Tibial artery (tissue), 4 donors: ENCODE measurements around the gene PLTP.
A peak's percentile ranks its signal among the peaks of the same experiment; 100 is the strongest.

ENCODE experiments used
- DNase-seq, 2 donors: peaks; one replicate each; pipeline ENCODE4 v3.0.0-alpha.2; 2019
- H3K27ac ChIP-seq, 2 donors: fragments of 200-600 bp; sonication (generic) in 1 of 2; 1 replicate in 1 of 2; 2 replicates in 1 of 2; pipeline ENCODE4 v1.5.1; 2018 to 2019; ENCODE audit warnings: mild to moderate bottlenecking in 1 of 2
- H3K27me3 ChIP-seq, 2 donors: fragments of 200-600 bp; sonication (generic) in 1 of 2; one replicate each; pipeline versions ENCODE4 v1.5.1 to v1.6.0; 2016 to 2019
- H3K36me3 ChIP-seq, 3 donors: fragments of 200-600 bp; sonication (generic) in 2 of 3; one replicate each; pipeline ENCODE4 v1.5.1; 2016 to 2019; ENCODE audit warnings: mild to moderate bottlenecking in 2 of 3
- H3K4me1 ChIP-seq, 4 donors: fragments of 200-600 bp; sonication (generic) in 2 of 4; 1 replicate in 3 of 4; 2 replicates in 1 of 4; pipeline ENCODE4 v1.5.1; 2016 to 2019
- H3K4me3 ChIP-seq, 2 donors: fragments of 200-600 bp; sonication (generic) in 1 of 2; 1 replicate in 1 of 2; 2 replicates in 1 of 2; pipeline ENCODE4 v1.5.1; 2018 to 2019; ENCODE audit warnings: mild to moderate bottlenecking in 2 of 2
- H3K9me3 ChIP-seq, 3 donors: fragments of 200-600 bp; sonication (generic) in 1 of 3; one replicate each; pipeline ENCODE4 v1.5.1; 2016 to 2019
- CTCF ChIP-seq, 2 experiments: fragments of 200-600 bp in 1 of 2; fragments of 450-650 bp in 1 of 2; IDR thresholded peaks; one replicate each; pipeline ENCODE4 v1.5.1; 2017 to 2019; ENCODE audit warnings: antibody characterized with exemption in 2 of 2, mild to moderate bottlenecking in 1 of 2, moderate library complexity in 1 of 2
- intact Hi-C: fragments of 100-400 bp; cut with DNase I; formaldehyde crosslinking; loops from one replicate; pipeline ENCODE4 v1.15.0; 2023; ENCODE audit warnings: low total_unique reads

The PLTP gene

GRCh38 chr20:45949542-45950329 is 37.8 kb upstream of the PLTP start:
- DNase-seq = no peak
- Histone ChIP-seq H3K9me3 (no peaks in the 10 kb centered on the region), H3K27me3 (no peaks in the 10 kb centered on the region), H3K4me1 (peaks cover 0 to 4% (median 0%) of the 10 kb centered on the region in 4 donors), H3K4me3 (no peak overlapping the region), H3K36me3 (peaks cover 71 to 96% (median 94%) of the 10 kb centered on the region in 3 donors), H3K27ac (peak overlapping the region in 1 of 2 donors; percentile 11)
- TF ChIP-seq CTCF (IDR thresholded peaks at IDR 0.05) = no peak
- intact Hi-C loops = no loop called here

GRCh38 chr20:45948742-45949541 is 37.0 kb upstream of the PLTP start:
- Histone ChIP-seq H3K9me3 (no peaks in the 10 kb centered on the region), H3K27ac (no peak overlapping the region), H3K4me1 (peaks cover 0 to 4% (median 0%) of the 10 kb centered on the region in 4 donors), H3K27me3 (no peaks in the 10 kb centered on the region), H3K4me3 (no peak overlapping the region), H3K36me3 (peaks cover 79 to 100% (median 100%) of the 10 kb centered on the region in 3 donors)
- no peak for TF ChIP-seq CTCF (IDR thresholded peaks at IDR 0.05)
- intact Hi-C loops = no loop called here
- no peak for DNase-seq

DNA sequence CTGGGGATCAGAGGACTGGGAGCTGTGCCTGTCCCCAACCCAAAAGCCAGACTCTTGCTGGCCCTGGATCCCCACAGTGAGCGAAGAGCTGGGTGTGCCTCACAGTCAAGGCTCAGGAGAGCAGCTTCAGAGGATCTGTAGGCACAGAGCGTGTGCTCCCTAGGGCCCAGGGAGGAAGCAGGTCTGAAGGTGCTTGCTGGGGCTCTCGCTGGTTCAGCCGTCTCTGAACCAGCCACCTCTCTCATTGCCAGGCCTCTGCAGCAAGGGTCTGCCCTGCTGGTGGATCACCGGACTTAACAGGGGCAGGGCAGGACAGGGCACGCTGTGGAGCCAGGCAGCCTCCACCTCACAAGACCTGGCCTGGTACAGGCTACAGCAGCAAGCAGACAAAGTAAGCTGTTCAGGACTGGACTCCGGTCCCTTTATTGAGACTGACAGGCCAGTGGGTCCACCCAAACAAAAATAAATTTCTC is 36.3 kb upstream of the PLTP start:
- Histone ChIP-seq H3K27me3 (no peaks in the 10 kb centered on the region), H3K36me3 (peaks cover 79 to 100% (median 100%) of the 10 kb centered on the region in 3 donors), H3K4me3 (no peak overlapping the region), H3K4me1 (peaks cover 0 to 4% (median 0%) of the 10 kb centered on the region in 4 donors), H3K9me3 (no peaks in the 10 kb centered on the region), H3K27ac (peak overlapping the region in 1 of 2 donors; percentile 7)
- no peak for TF ChIP-seq CTCF (IDR thresholded peaks at IDR 0.05)
- no peak for DNase-seq
- intact Hi-C loops = no loop called here

DNA sequence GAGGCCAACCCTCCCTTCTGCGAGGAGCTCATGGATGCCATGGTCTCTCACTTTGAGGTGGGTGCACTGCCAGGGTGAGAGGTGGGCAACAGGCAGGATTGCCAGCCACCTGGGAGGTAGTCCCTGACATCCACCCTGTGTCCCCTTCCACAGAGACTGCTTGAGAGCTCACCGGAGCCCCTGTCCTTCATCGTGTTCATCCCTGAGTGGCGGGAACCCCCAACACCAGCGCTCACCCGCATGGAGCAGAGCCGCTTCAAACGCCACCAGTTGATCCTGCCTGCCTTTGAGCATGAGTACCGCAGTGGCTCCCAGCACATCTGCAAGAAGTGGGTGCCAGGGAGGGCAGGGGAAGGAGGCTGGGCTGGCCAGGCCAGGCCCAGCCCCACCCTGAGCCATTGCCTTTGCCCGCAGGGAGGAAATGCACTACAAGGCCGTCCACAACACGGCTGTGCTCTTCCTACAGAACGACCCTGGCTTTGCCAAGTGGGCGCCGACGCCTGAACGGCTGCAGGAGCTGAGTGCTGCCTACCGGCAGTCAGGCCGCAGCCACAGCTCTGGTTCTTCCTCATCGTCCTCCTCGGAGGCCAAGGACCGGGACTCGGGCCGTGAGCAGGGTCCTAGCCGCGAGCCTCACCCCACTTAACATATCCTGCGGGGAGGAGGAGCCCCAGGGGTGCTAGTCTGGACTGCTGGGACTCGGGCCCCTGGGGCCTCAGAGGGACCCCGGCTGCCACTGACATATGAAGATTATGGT is 35.3 kb upstream of the PLTP start:
- TF ChIP-seq CTCF (IDR thresholded peaks at IDR 0.05) = no peak
- Histone ChIP-seq H3K27ac (peak overlapping the region in 1 of 2 donors; percentile 48), H3K36me3 (peaks cover 79 to 100% (median 97%) of the 10 kb centered on the region in 3 donors), H3K9me3 (no peaks in the 10 kb centered on the region), H3K4me1 (peaks cover 0 to 4% (median 0%) of the 10 kb centered on the region in 4 donors), H3K4me3 (no peak overlapping the region), H3K27me3 (no peaks in the 10 kb centered on the region)
- intact Hi-C loops = no loop called here
- no peak for DNase-seq
